Measurements from ENCODE around the gene CYB561.

CYB561 gene

GRCh38 chr17:63398680-63399079 lies 47.4 kb downstream of the CYB561 start:
- H3K4me3 ChIP-seq (ENCODE audit: low read length): no peak overlapping the region
- TF ChIP-seq, protein P1, sequence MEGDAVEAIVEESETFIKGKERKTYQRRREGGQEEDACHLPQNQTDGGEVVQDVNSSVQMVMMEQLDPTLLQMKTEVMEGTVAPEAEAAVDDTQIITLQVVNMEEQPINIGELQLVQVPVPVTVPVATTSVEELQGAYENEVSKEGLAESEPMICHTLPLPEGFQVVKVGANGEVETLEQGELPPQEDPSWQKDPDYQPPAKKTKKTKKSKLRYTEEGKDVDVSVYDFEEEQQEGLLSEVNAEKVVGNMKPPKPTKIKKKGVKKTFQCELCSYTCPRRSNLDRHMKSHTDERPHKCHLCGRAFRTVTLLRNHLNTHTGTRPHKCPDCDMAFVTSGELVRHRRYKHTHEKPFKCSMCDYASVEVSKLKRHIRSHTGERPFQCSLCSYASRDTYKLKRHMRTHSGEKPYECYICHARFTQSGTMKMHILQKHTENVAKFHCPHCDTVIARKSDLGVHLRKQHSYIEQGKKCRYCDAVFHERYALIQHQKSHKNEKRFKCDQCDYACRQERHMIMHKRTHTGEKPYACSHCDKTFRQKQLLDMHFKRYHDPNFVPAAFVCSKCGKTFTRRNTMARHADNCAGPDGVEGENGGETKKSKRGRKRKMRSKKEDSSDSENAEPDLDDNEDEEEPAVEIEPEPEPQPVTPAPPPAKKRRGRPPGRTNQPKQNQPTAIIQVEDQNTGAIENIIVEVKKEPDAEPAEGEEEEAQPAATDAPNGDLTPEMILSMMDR (conservative IDR thresholded peaks at IDR 0.05; ENCODE audit: low read length): no peak
- DNase-seq (ENCODE audit: low read depth): peak; percentile 4

DNA sequence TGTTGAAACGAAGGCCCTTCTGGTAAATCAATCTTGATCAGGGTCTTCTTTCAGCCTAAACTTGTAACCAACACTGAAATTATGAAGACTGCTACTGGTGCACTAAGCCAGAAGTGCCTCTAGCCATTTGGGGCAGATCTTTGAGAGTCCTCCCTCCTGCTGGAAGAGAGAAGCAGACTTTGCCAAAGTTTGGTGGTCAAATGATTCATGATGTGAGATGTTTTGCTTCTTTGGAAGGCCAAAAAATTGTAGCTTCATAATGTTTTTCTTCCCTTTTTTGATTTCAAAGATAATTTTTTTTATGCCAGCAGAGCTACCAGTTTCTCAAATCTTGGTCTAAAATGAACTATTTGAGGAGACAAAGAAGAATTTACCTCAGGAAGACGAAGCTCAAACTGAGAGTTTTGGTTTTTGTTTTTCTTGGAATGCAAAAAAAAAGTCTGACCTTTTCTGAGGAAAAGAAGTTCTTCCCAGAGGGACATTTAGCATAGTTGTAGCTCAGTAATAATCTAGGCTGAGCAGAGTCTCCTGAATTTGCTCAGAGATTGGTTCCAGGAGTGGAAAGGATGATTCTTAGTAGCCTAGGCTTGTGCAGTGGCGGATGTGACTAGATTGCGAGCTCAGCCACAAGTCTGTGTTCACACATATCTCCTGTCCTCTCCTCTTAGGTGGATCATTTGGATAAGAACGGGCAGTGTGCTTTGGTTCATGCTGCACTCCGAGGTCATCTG lies 50.9 kb downstream of the CYB561 start:
- peak; percentile 85 for DNase-seq (ENCODE audit: low read depth)
- TF ChIP-seq, protein P1 (conservative IDR thresholded peaks at IDR 0.05; ENCODE audit: low read length): peak; percentile 25; the same call in 1 of the 2 replicates
- H3K4me3 ChIP-seq (ENCODE audit: low read length): 0 out of 2 replicates have a peak overlapping the region, but pooled peaks have one; percentile 4

- H3K4me3 ChIP-seq (ENCODE audit: low read length): no peak overlapping the region
- TF ChIP-seq, protein P1 (conservative IDR thresholded peaks at IDR 0.05; ENCODE audit: low read length): no peak
- DNase-seq (ENCODE audit: low read depth): no peak
These were observed 56.0 kb downstream of the CYB561 start for GRCh38 chr17:63390090-63390489.

GRCh38 chr17:63387656-63388340 lies 58.3 kb downstream of the CYB561 start:
- H3K4me3 ChIP-seq (ENCODE audit: low read length): no peak overlapping the region
- no peak for DNase-seq (ENCODE audit: low read depth)
- TF ChIP-seq, protein P1 (conservative IDR thresholded peaks at IDR 0.05; ENCODE audit: low read length): no peak

GRCh38 chr17:63382826-63383225 lies 63.3 kb downstream of the CYB561 start:
- TF ChIP-seq, protein P1 (conservative IDR thresholded peaks at IDR 0.05; ENCODE audit: low read length): no peak
- no peak overlapping the region for H3K4me3 ChIP-seq (ENCODE audit: low read length)
- peak; percentile 25 for DNase-seq (ENCODE audit: low read depth)
